WI38 (cell line): Measurements from ENCODE around the gene NBEA.

Experiments
- H3K4me3 ChIP-seq: 2 replicates; pipeline ENCODE4 v1.5.1; 2011; ENCODE audit warnings: low read depth, mild to moderate bottlenecking, control low read depth, low read length
- TF ChIP-seq, protein P1 (sequence below): IDR thresholded peaks from 2 replicates; pipeline ENCODE4 v1.5.1; 2012; ENCODE audit warnings: low read depth, mild to moderate bottlenecking, control low read depth, low read length

The NBEA gene

DNA sequence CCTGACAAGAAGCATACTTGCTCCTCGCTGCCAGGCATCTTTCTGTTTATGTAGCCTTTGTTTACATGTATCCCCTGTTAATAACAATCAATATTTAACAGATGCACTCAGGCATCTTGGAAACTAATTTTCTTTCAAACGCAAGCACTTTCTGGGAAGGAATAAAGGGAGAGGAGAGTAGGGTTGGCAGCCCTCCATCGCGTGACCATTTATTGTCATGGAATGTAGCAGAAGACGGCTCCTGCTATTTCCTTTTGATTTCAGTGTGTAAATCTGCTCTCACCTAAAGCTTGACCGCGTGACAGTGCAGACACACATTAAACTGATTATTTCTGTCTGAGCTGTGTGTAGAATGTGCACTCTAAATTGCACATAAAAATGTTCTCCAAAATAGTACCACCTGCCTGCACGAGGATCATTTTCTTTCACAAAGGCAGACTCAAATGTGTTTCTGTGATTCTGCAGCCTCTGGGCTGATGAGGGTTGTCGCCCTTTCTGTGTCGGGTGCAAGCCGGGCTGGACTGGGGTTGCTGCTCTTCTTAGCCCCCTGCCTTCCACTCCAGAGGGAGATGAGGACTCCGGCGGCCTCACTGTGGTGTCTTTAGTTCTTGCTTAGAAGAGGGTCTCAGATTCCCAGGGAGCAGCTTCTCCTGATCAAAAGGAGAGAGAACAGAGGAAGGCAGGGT lies 757.9 kb downstream of the NBEA start:
- no peak overlapping the region for H3K4me3 ChIP-seq
- TF ChIP-seq, protein P1, sequence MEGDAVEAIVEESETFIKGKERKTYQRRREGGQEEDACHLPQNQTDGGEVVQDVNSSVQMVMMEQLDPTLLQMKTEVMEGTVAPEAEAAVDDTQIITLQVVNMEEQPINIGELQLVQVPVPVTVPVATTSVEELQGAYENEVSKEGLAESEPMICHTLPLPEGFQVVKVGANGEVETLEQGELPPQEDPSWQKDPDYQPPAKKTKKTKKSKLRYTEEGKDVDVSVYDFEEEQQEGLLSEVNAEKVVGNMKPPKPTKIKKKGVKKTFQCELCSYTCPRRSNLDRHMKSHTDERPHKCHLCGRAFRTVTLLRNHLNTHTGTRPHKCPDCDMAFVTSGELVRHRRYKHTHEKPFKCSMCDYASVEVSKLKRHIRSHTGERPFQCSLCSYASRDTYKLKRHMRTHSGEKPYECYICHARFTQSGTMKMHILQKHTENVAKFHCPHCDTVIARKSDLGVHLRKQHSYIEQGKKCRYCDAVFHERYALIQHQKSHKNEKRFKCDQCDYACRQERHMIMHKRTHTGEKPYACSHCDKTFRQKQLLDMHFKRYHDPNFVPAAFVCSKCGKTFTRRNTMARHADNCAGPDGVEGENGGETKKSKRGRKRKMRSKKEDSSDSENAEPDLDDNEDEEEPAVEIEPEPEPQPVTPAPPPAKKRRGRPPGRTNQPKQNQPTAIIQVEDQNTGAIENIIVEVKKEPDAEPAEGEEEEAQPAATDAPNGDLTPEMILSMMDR, result no peak

DNA sequence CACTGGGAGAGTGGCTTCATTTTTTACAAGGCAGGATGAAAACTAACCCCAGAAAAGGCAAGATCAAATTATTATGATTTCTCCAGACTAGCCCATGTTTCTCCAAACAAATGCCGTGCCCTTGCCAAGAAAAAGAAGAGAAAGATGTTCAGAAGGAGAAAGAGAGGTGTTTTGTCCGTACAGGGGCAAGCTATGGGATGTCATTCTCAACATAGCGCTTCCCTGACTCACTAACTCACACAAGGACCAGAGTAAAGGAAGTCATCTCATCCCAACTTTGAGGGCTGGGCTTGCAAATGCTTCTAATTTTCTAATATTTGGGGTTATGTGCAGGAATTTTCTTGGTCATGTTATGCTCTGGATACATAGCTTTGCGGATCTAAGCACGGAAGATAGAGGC lies 758.6 kb downstream of the NBEA start:
- no peak overlapping the region for H3K4me3 ChIP-seq
- TF ChIP-seq, protein P1, result no peak

DNA sequence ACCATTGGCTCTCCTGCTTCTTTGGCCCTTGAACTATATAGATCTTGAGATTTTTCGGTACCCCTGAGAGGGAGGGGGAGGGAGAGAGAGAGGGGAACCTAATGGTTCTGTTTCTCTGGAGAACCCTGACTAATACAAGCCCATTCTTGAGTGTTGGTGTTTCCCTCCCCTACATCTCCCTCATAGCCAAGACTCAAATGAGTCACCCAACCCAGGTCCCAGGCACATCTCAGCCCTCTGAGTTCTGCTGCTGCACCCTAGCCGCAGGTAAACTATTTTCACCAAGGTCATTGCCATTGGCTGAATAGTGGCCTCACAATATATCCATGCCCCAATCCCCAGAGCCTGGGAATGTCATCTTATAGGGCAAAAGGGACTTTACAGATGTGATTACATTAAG lies 760.2 kb downstream of the NBEA start:
- TF ChIP-seq, protein P1, result no peak
- no peak overlapping the region for H3K4me3 ChIP-seq

DNA sequence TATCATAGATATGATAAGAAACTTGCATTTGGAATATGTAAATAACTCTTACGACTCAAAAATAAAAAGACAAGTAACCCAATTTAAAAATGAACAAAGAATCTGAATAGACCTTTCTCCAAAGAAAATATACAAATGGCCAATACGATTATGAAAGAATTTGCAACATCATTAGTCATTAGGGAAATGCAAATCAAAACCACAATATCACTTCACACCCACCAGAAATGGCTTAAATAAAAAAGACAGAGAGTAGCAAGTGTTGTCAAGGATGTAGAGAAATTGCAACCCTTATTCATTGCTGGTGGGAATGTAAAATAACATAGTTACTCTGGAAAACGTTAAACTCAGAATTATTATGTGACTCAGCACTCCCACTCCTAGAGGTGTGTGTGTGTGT lies 761.0 kb downstream of the NBEA start:
- TF ChIP-seq, protein P1, result no peak
- no peak overlapping the region for H3K4me3 ChIP-seq

DNA sequence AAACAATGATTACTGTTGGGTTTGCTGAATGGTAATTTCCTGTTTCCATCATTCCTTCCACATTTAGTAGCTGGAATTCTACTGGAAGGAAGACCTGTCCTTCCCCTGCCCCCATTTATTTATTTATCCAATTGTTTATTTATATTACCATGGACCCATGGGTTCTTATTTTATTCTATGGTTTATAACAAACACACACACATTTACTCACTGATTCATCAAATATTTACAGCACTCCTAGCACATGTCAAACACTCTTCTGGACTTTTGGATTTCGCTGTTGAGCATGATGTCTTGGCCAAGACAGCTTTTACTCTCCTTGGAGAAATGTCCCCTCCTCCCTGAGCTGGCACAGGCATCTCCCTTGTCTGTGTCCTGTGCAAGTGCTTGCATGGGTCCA lies 762.3 kb downstream of the NBEA start:
- H3K4me3 ChIP-seq, result no peak overlapping the region
- TF ChIP-seq, protein P1, result no peak

DNA sequence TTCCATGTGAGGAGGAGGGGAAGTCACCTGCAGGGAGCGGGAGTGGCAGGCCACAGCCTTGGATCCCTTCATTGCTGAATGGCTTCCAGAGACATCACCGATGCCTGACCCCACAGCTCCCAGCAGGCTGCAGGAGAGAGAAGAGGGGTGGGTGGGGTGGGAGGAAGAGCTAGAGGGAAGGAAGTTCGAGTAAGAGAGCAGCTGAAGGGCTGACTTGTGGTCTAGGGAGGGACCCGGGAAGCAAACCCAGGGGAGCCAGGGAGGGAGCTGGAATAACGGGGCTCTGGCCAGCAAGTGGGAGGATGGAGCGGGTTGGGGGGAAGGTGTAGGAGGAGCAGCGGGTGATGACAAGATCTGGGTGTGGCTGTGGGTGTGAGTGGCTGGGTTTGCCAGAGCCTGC lies 764.2 kb downstream of the NBEA start:
- TF ChIP-seq, protein P1, result no peak
- H3K4me3 ChIP-seq, result no peak overlapping the region

DNA sequence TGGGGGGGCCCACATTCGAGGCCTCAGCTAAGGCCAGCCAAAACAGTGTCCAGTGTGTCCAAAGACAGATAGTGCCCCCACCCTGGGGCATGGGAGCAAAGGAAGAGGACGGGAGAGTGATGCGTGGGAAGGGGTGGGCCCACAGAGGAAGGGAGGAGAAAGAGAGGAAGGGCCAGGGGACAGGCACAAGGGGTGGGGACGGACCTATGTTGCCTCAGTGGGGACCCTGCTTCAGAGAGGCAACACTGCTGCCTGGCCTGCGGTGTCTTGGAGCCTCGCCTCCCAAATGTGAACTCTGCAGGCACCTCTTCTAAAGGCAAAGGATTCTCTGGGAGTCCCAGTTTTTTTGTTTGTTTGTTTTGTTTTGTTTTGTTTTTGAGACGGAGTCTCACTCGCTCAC lies 764.7 kb downstream of the NBEA start:
- TF ChIP-seq, protein P1, result no peak
- H3K4me3 ChIP-seq, result no peak overlapping the region
